GM19025 (cell line): ENCODE results near the gene CCL21.
A peak's percentile ranks its signal among the peaks of the same experiment; 100 is the strongest.

Source experiments
- ATAC-seq: cut with Tn5 transposase; IDR thresholded peaks from one replicate; pipeline ENCODE4 v1.9.1; 2021; ENCODE audit warnings: mild to moderate bottlenecking, low read depth, moderate library complexity; ENCODE audit not compliant: unreplicated experiment

The CCL21 gene

GRCh38 chr9:34675048-34675714 is 34.8 kb downstream of the CCL21 start:
- no peak for ATAC-seq

- ATAC-seq, result no peak
Measured at GRCh38 chr9:34674440-34674839, 35.5 kb downstream of the CCL21 start.

GRCh38 chr9:34671307-34671706 is 38.6 kb downstream of the CCL21 start:
- no peak for ATAC-seq

- no peak for ATAC-seq
Measured at GRCh38 chr9:34669809-34670562, 40.0 kb downstream of the CCL21 start.

- ATAC-seq, result peak; percentile 72
Measured at GRCh38 chr9:34665381-34666250, 44.3 kb downstream of the CCL21 start.

- ATAC-seq, result peak; percentile 23
Measured at GRCh38 chr9:34665067-34665380, 44.9 kb downstream of the CCL21 start.

GRCh38 chr9:34664281-34665066 is 45.5 kb downstream of the CCL21 start:
- ATAC-seq, result peak; percentile 35

GRCh38 chr9:34663303-34663605 is 46.7 kb downstream of the CCL21 start:
- no peak for ATAC-seq

GRCh38 chr9:34662526-34663302 is 47.2 kb downstream of the CCL21 start, which contains the start of gene CCL27:
TSS of gene CCL27 (minus strand) at chr9:34662657. CDS start at chr9:34662633, 24 bp downstream.
- no peak for ATAC-seq

GRCh38 chr9:34659592-34660253 is 50.2 kb downstream of the CCL21 start:
- ATAC-seq, result no peak
